Endothelial cell (in vitro differentiated cells): ENCODE data around the gene CDR2L. TPM values are rescaled to one million over a fixed set of nuclear protein-coding genes. Genes with fewer than 3 reads are reported as not detected.

Source experiments
- DNase-seq: peaks from one replicate; pipeline ENCODE4 v3.0.0; 2021; ENCODE audit warnings: low spot score
- H3K27ac Mint-ChIP-seq: one replicate; pipeline ENCODE4 v1.8.0; 2021; ENCODE audit warnings: mixed read lengths, inconsistent platforms; ENCODE audit not compliant: unreplicated experiment
- H3K27me3 Mint-ChIP-seq: one replicate; pipeline ENCODE4 v1.8.0; 2021; ENCODE audit warnings: mild to moderate bottlenecking, moderate library complexity, mixed read lengths, inconsistent platforms; ENCODE audit not compliant: unreplicated experiment
- H3K36me3 Mint-ChIP-seq: one replicate; pipeline ENCODE4 v1.8.0; 2021; ENCODE audit warnings: mild to moderate bottlenecking, low read depth, mixed read lengths, inconsistent platforms; ENCODE audit not compliant: unreplicated experiment
- H3K4me1 Mint-ChIP-seq: one replicate; pipeline ENCODE4 v1.8.0; 2021; ENCODE audit warnings: mild to moderate bottlenecking, mixed read lengths, inconsistent platforms; ENCODE audit not compliant: unreplicated experiment
- H3K4me3 Mint-ChIP-seq: one replicate; pipeline ENCODE4 v1.8.0; 2021; ENCODE audit warnings: mild to moderate bottlenecking, mixed read lengths, inconsistent platforms; ENCODE audit not compliant: unreplicated experiment
- H3K9me3 Mint-ChIP-seq: one replicate; pipeline ENCODE4 v1.8.0; 2021; ENCODE audit warnings: mixed read lengths, inconsistent platforms; ENCODE audit not compliant: unreplicated experiment
- CTCF ChIP-seq: fragments of 200-600 bp; sonication (generic); IDR thresholded peaks from one replicate; pipeline ENCODE4 v1.5.0; 2021; ENCODE audit warnings: antibody characterized with exemption; ENCODE audit not compliant: unreplicated experiment
- total RNA-seq: library from RNA; stranded (reverse); fragmentation: NEBNext Ultra II Directional; extraction: Animal tissue kit (Norgen Biotek cat#: 25700); gene quantifications from one replicate; pipeline ENCODE4 v1.2.1, GENCODE V29; 2021; ENCODE audit not compliant: unreplicated experiment

The CDR2L gene
- total RNA-seq, 1 donor from 2014 or later, result 33.2 TPM

- no peaks in the 10 kb centered on the region for H3K9me3 Mint-ChIP-seq
- peaks cover 7% of the 10 kb centered on the region for H3K36me3 Mint-ChIP-seq
- TF ChIP-seq CTCF, result no peak
- peak overlapping the region; percentile 18 for H3K4me3 Mint-ChIP-seq
- H3K27me3 Mint-ChIP-seq, result peaks cover 6% of the 10 kb centered on the region
- H3K27ac Mint-ChIP-seq, result peak overlapping the region; percentile 97
- peak; percentile 66 for DNase-seq
- H3K4me1 Mint-ChIP-seq, result peaks cover 22% of the 10 kb centered on the region
These were observed 23.4 kb downstream of the CDR2L start for GRCh38 chr17:75010683-75011400.

DNA sequence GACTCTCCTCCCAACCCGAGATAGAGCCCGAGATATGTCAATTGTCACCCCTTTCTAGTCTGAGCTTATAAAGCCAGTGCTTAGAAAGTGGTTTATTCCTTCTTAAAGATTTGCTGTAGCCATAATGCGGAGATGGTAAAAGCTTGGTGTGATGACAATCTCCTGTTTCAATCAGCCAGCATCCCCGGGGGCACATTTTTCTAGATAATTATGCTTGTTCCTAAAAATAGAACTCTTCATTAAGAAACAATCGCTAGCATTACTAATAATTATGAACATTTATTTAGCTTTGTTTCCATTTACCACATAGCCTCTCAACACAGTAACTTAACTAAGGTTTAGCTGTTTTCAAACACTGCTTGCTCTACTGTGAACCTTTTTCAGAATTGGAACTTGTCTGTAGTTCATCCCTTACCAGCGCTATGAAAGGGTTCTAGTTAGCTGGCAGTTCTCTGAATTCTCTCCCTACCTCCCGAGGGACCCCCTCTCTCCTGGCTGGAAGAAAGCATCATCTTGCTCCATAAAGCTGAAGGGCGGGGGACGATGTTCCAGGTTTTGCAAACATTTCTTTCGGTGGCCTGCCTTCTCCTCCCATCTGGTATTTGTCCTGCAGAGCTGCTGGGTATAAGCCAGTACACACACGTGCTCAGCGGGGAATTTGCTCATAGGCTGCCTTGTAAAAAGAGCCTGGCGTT is 24.1 kb downstream of the CDR2L start:
- H3K9me3 Mint-ChIP-seq, result no peaks in the 10 kb centered on the region
- TF ChIP-seq CTCF, result no peak
- peak overlapping the region; percentile 95 for H3K4me3 Mint-ChIP-seq
- H3K4me1 Mint-ChIP-seq, result peaks cover 22% of the 10 kb centered on the region
- H3K36me3 Mint-ChIP-seq, result peaks cover 6% of the 10 kb centered on the region
- DNase-seq, result no peak
- peaks cover 7% of the 10 kb centered on the region for H3K27me3 Mint-ChIP-seq
- H3K27ac Mint-ChIP-seq, result peak overlapping the region; percentile 97

DNA sequence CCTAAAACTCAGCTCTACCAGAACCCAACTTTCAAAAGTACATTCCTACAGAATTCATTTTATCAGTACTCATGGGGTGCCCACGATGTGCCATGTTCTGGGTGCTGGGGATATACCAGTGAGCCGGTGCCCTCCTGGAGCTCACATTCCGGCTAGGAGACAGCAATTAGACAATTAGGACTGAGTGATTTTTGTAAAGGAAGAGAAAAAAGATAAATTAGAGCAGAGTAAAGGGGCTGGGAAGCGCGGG is 24.6 kb downstream of the CDR2L start:
- Mint-ChIP-seq H3K4me1 (peaks cover 22% of the 10 kb centered on the region), H3K27me3 (peaks cover 7% of the 10 kb centered on the region), H3K27ac (peak overlapping the region; percentile 97), H3K4me3 (peak overlapping the region; percentile 95), H3K9me3 (no peaks in the 10 kb centered on the region), H3K36me3 (peaks cover 6% of the 10 kb centered on the region)
- no peak for DNase-seq
- TF ChIP-seq CTCF, result no peak

DNA sequence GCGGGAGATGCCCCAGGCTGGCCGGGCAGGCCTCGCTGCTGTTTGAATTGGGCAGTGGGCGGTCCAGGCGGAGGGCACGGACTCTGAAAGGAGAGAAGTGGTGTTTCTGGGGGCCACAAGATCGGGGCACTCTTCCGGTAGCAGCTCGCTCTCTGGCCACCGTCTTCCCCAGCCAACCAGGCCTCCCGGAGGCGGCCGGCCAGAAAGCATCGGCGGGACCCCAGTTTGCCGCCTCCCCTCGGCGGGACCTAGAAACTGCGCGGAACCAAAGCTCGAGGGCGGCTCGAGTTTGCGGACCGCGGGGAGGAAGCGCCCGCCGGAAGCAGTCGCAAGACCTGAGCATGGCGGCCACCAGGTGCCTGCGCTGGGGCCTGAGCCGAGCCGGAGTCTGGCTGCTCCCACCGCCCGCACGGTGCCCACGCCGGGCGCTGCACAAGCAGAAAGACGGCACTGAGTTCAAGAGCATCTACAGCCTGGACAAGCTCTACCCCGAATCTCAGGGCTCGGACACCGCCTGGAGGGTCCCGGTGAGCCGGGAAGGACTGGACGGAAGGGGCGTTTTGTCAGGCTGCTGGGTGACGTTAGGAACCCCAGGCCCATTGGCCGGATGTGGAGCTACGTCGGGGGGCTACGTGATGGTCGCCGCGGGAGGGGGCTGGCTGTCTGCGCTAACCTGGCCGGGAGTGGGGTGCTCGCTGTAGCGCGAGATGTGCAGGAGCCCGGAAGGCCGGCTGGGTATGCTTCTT is 25.1 kb downstream of the CDR2L start, which contains the start of gene MRPL58:
Gene MRPL58, plus strand, starts transcription at position 325 of the 746 bp plus-strand sequence. Its CDS starts 17 bp downstream, at position 342.
- H3K27me3 Mint-ChIP-seq, result peaks cover 7% of the 10 kb centered on the region
- peaks cover 6% of the 10 kb centered on the region for H3K36me3 Mint-ChIP-seq
- H3K4me3 Mint-ChIP-seq, result peak within 1 kb of the TSS; percentile 95
- peak; percentile 64 for TF ChIP-seq CTCF
- peaks cover 22% of the 10 kb centered on the region for H3K4me1 Mint-ChIP-seq
- DNase-seq, result peak; percentile 85
- H3K27ac Mint-ChIP-seq, result peak within 1 kb of the TSS; percentile 97
- no peaks in the 10 kb centered on the region for H3K9me3 Mint-ChIP-seq
